ENCODE data around the gene GUCY2C. TPM values are rescaled to one million over a fixed set of nuclear protein-coding genes. Genes with fewer than 3 reads are reported as not detected.
A peak's percentile ranks its signal among the peaks of the same experiment; 100 is the strongest.

The GUCY2C gene
- total and polyA plus RNA-seq, 2 experiments from 2014 or later = not detected

DNA sequence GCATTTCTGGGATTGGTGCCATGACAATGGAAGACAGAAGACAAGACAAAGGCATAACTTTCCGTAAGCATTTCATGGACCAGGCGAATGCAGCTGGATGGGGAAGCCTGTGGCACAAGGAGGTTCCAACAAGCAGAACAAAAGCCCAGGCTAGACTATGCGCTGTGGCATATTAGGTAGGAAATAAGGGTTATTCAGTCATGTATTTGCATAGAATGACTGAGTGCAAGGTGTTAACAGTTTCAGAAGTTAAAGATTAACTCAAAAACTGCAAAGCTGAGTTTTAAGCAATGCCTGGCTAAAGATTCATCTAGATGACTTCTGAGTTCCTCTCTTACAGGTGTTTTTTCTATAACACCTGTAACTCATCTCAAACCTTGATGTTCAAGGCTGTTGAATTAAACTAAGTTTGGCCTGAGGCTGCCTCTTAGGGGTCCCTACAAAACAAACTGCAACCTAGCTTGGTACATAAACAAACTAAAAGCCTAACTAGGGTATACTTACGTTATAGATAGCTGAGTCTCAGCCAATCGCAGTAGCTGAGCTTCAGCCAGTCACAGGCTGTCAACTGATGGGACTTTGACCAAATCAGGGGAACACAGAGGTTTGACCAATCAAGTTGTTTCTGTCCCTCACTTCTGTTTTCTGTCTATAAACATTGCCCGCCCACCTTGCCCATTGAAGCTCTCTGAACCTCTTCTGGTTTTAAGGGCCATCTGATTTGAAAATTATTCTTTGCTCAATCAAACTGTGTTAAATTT lies 76.5 kb downstream of the GUCY2C start:
- no peaks in the 10 kb centered on the region for H3K9me3 ChIP-seq (ENCODE audit: low read depth)
- H3K79me2 ChIP-seq (ENCODE audit: insufficient read depth) = no peaks in the 10 kb centered on the region
- no peak overlapping the region for H3K4me2 ChIP-seq (ENCODE audit: unreplicated experiment)
- H3K9me2 ChIP-seq (ENCODE audit: insufficient read depth) = no peaks in the 10 kb centered on the region
- TF ChIP-seq EZH2 (IDR thresholded peaks at IDR 0.05; ENCODE audit: insufficient read depth, poor library complexity, severe bottlenecking) = no peak
- no peak for TF ChIP-seq EZH2phosphoT487 (IDR thresholded peaks at IDR 0.05; ENCODE audit: insufficient read depth, low read depth)
- H3K4me3 ChIP-seq = no peak overlapping the region
- H3F3A ChIP-seq (ENCODE audit: insufficient read depth) = no peaks in the 10 kb centered on the region
- 74 to 80% methylated on average over 6 of the region's 6 CpGs for WGBS, 2 experiments (ENCODE audit: low coverage in 1 of 2, low lambda C conversion rate in 2 of 2, missing lambda C conversion rate in 2 of 2)
- H3K27ac ChIP-seq = no peak overlapping the region
- H3K4me1 ChIP-seq (ENCODE audit: insufficient read depth) = no peaks in the 10 kb centered on the region
- no peak overlapping the region for H2AFZ ChIP-seq
- in situ Hi-C loops (cut with MboI) = loop anchor here (10.0 kb wide), 1 partner anchor 375 kb away; no protein-coding TSS in a partner anchor
- H3K9ac ChIP-seq = no peak overlapping the region
- no peaks in the 10 kb centered on the region for H3K36me3 ChIP-seq (ENCODE audit: low read depth)
- DNase-seq = no peak
- H4K20me1 ChIP-seq (ENCODE audit: insufficient read depth) = no peaks in the 10 kb centered on the region
- peaks cover 14% of the 10 kb centered on the region; the same call in 1 of the 2 replicates for H3K27me3 ChIP-seq (replicated peaks; ENCODE audit: insufficient read depth)

DNA sequence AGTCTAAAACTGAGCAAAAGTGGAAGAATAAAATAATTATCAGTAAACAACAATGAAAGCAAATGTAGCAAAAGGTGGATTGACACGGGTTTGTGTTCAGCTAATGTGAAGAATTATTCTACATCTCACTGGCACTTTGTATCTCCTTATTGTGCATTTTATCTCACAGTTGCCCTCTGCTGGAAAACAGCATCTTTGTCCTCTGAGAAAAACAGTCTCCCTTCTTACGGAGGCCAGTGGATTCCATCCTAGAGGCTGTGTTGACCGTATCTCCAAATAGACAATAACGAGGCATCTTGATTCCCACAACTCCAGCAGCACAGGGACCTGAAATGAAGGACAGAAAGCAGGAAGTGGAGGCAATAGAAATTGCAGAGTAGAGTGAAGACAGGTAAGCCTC lies 77.4 kb downstream of the GUCY2C start:
- DNase-seq = peak; percentile 56
- 3 to 8% methylated on average over 4 of the region's 4 CpGs for WGBS, 2 experiments (ENCODE audit: low coverage in 1 of 2, low lambda C conversion rate in 2 of 2, missing lambda C conversion rate in 2 of 2)
- Histone ChIP-seq H3F3A (ENCODE audit: insufficient read depth) (no peaks in the 10 kb centered on the region), H2AFZ (no peak overlapping the region), H4K20me1 (ENCODE audit: insufficient read depth) (no peaks in the 10 kb centered on the region), H3K79me2 (ENCODE audit: insufficient read depth) (no peaks in the 10 kb centered on the region), H3K4me1 (ENCODE audit: insufficient read depth) (no peaks in the 10 kb centered on the region), H3K4me3 (no peak overlapping the region), H3K4me2 (ENCODE audit: unreplicated experiment) (no peak overlapping the region), H3K9ac (no peak overlapping the region), H3K36me3 (ENCODE audit: low read depth) (no peaks in the 10 kb centered on the region), H3K9me3 (ENCODE audit: low read depth) (no peaks in the 10 kb centered on the region), H3K27ac (no peak overlapping the region), H3K9me2 (ENCODE audit: insufficient read depth) (no peaks in the 10 kb centered on the region), H3K27me3 (replicated peaks; ENCODE audit: insufficient read depth) (peaks cover 14% of the 10 kb centered on the region; the same call in 1 of the 2 replicates)
- TF ChIP-seq EZH2phosphoT487 (IDR thresholded peaks at IDR 0.05; ENCODE audit: insufficient read depth, low read depth) (no peak), EZH2 (IDR thresholded peaks at IDR 0.05; ENCODE audit: insufficient read depth, poor library complexity, severe bottlenecking) (no peak)
- in situ Hi-C loops (cut with MboI) = no loop called here

DNA sequence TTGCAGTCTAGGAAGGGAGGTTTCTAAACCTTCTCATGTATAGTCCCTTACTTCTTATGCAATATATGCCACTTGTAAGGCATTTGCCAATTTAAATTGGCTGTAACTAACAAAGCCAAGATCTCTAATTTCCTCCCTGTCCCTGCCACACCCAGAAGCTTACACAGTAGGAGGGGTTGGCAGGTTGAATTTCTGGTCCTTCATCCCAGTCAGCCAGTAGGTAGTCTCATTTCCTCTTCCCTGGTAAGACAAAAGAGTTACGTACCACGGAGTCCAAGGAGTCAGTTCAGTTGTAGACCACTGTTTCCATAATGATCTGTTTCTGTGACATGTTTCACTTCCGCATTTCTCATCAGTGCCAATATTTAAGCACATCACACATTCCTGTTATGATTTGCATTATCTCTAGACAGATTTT lies 81.7 kb downstream of the GUCY2C start:
- Histone ChIP-seq H3K79me2 (ENCODE audit: insufficient read depth) (no peaks in the 10 kb centered on the region), H3K4me1 (ENCODE audit: insufficient read depth) (no peaks in the 10 kb centered on the region), H3K9ac (no peak overlapping the region), H3K9me3 (ENCODE audit: low read depth) (no peaks in the 10 kb centered on the region), H3K36me3 (ENCODE audit: low read depth) (no peaks in the 10 kb centered on the region), H3F3A (ENCODE audit: insufficient read depth) (no peaks in the 10 kb centered on the region), H3K27ac (no peak overlapping the region), H3K9me2 (ENCODE audit: insufficient read depth) (no peaks in the 10 kb centered on the region), H4K20me1 (ENCODE audit: insufficient read depth) (no peaks in the 10 kb centered on the region), H3K4me3 (no peak overlapping the region), H2AFZ (no peak overlapping the region), H3K4me2 (ENCODE audit: unreplicated experiment) (no peak overlapping the region), H3K27me3 (replicated peaks; ENCODE audit: insufficient read depth) (peaks cover 4% of the 10 kb centered on the region; the same call in 1 of the 2 replicates)
- in situ Hi-C loops (cut with MboI) = no loop called here
- DNase-seq = no peak
- WGBS, 2 experiments (ENCODE audit: low coverage in 1 of 2, low lambda C conversion rate in 2 of 2, missing lambda C conversion rate in 2 of 2) = 58 to 60% methylated on average over 3 of the region's 3 CpGs
- no peak for TF ChIP-seq EZH2phosphoT487 (IDR thresholded peaks at IDR 0.05; ENCODE audit: insufficient read depth, low read depth)
- no peak for TF ChIP-seq EZH2 (IDR thresholded peaks at IDR 0.05; ENCODE audit: insufficient read depth, poor library complexity, severe bottlenecking)

DNA sequence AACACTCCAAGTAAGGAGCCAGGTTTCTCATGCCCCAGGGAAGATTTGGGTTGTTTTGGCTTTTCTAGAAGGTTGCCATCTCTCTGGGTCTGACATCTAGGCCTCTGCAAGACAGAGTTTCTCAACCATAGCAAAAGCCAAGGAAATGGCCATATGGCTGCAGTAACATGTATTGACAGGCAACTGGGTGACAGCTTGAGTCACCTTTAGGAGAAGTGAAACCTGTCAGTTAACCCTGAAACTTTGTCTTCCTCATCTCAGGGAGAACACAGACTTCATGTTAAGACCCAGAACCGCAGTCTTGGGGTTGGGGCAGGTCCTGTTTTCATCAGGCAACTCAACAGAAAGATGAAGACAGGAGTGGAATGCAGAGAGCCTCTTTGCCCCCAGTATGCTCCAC lies 82.7 kb downstream of the GUCY2C start:
- TF ChIP-seq EZH2 (IDR thresholded peaks at IDR 0.05; ENCODE audit: insufficient read depth, poor library complexity, severe bottlenecking) (no peak), EZH2phosphoT487 (IDR thresholded peaks at IDR 0.05; ENCODE audit: insufficient read depth, low read depth) (no peak)
- H3K36me3 ChIP-seq (ENCODE audit: low read depth) = no peaks in the 10 kb centered on the region
- in situ Hi-C loops (cut with MboI) = no loop called here
- no peaks in the 10 kb centered on the region for H3F3A ChIP-seq (ENCODE audit: insufficient read depth)
- 12 to 14% methylated on average over 1 of the region's 1 CpG for WGBS, 2 experiments (ENCODE audit: low coverage in 1 of 2, low lambda C conversion rate in 2 of 2, missing lambda C conversion rate in 2 of 2)
- peaks cover 3% of the 10 kb centered on the region; the same call in 1 of the 2 replicates for H3K27me3 ChIP-seq (replicated peaks; ENCODE audit: insufficient read depth)
- no peak for DNase-seq
- no peaks in the 10 kb centered on the region for H4K20me1 ChIP-seq (ENCODE audit: insufficient read depth)
- no peaks in the 10 kb centered on the region for H3K79me2 ChIP-seq (ENCODE audit: insufficient read depth)
- no peaks in the 10 kb centered on the region for H3K4me1 ChIP-seq (ENCODE audit: insufficient read depth)
- no peak overlapping the region for H3K27ac ChIP-seq
- H2AFZ ChIP-seq = no peak overlapping the region
- H3K4me3 ChIP-seq = no peak overlapping the region
- no peaks in the 10 kb centered on the region for H3K9me2 ChIP-seq (ENCODE audit: insufficient read depth)
- H3K9me3 ChIP-seq (ENCODE audit: low read depth) = no peaks in the 10 kb centered on the region
- no peak overlapping the region for H3K9ac ChIP-seq
- H3K4me2 ChIP-seq (ENCODE audit: unreplicated experiment) = no peak overlapping the region

Data from GM23248 (cell line).